HepG2 (cell line): ENCODE data around the gene RMI2. TPM values are rescaled to one million over a fixed set of nuclear protein-coding genes. Genes with fewer than 3 reads are reported as not detected.

Source experiments
- DBP ChIP-seq: sonication (generic); formaldehyde crosslinking; IDR thresholded peaks from 2 replicates; pipeline ENCODE4 v1.4.0; 2020; ENCODE audit warnings: missing genetic modification reagents; ENCODE audit errors: not compliant biosample characterization
- KLF12 ChIP-seq: sonication (generic); formaldehyde crosslinking; IDR thresholded peaks from 2 replicates; pipeline ENCODE4 v1.4.0; 2020; ENCODE audit warnings: missing genetic modification reagents, borderline replicate concordance
- SMAD3 ChIP-seq: sonication (generic); formaldehyde crosslinking; IDR thresholded peaks from 2 replicates; pipeline ENCODE4 v1.4.0; 2020; ENCODE audit warnings: missing genetic modification reagents
- THAP9 ChIP-seq: sonication (generic); formaldehyde crosslinking; IDR thresholded peaks from 2 replicates; pipeline ENCODE4; 2020; ENCODE audit warnings: missing genetic modification reagents, mild to moderate bottlenecking, borderline replicate concordance
- ZNF121 ChIP-seq: sonication (generic); formaldehyde crosslinking; IDR thresholded peaks from 2 replicates; pipeline ENCODE4 v1.5.0; 2020; ENCODE audit warnings: mild to moderate bottlenecking, missing genetic modification reagents
- ZNF224 ChIP-seq: sonication (generic); formaldehyde crosslinking; IDR thresholded peaks from 2 replicates; pipeline ENCODE4 v1.5.0; 2020; ENCODE audit warnings: mild to moderate bottlenecking, missing genetic modification reagents
- ZNF274 ChIP-seq: sonication (generic); formaldehyde crosslinking; IDR thresholded peaks from 2 replicates; pipeline ENCODE4 v1.5.1; 2020; ENCODE audit warnings: mild to moderate bottlenecking, missing genetic modification reagents
- ZNF350 ChIP-seq: sonication (generic); formaldehyde crosslinking; IDR thresholded peaks from 2 replicates; pipeline ENCODE4 v1.4.0; 2020; ENCODE audit warnings: mild to moderate bottlenecking, low read depth, missing genetic modification reagents, borderline replicate concordance
- polyA plus RNA-seq, 8 experiments: library from polyadenylated mRNA; depleted of rRNA in 3 of 8; stranded (reverse) in 7 of 8; unstranded in 1 of 8; fragments of >200 nt; fragmentation: Illumina TruSeq in 4 of 8; extraction: Trizol in 4 of 8; gene quantifications; 2 replicates each; pipeline versions ENCODE4 v1.2.1 to v1.2.3, GENCODE V29; 2011 to 2016; ENCODE audit warnings: low read depth in 4 of 8, missing spikeins in 1 of 8, mixed read lengths in 1 of 8; ENCODE audit not compliant: insufficient read depth in 1 of 8
- total RNA-seq, 5 experiments: library from RNA; depleted of rRNA; stranded (reverse); fragments of >200 nt; fragmentation: Illumina TruSeq; extraction: Trizol; gene quantifications; 2 replicates each; pipeline ENCODE4 v1.2.3, GENCODE V29; 2016; ENCODE audit warnings: low read depth in 1 of 5

Gene RMI2
- total and polyA plus RNA-seq, 2 of the 13 experiments (the other 11 are each of a cell fraction or from before 2014, with no cell fraction given) = 24.5 to 55.7 TPM

GRCh38 chr16:11296706-11297491, 48.4 kb upstream of the RMI2 start (continued):
- TF ChIP-seq ZNF350 (CRISPR knock-in tag) = 0 out of 2 replicates have a peak, but pooled peaks have one; percentile 31
- peak; percentile 78; the same call in 1 of the 2 replicates for TF ChIP-seq KLF12
- TF ChIP-seq ZNF274 (CRISPR knock-in tag) = no peak
- TF ChIP-seq DBP (CRISPR knock-in tag) = no peak
- peak; percentile 70; the same call in 1 of the 2 replicates for TF ChIP-seq ZNF121
- TF ChIP-seq THAP9 (CRISPR knock-in tag) = no peak
- 0 out of 2 replicates have a peak, but pooled peaks have one; percentile 30 for TF ChIP-seq ZNF224
- 0 out of 2 replicates have a peak, but pooled peaks have one; percentile 19 for TF ChIP-seq SMAD3 (CRISPR knock-in tag)
